Vagina (tissue), 2 donors: ENCODE measurements around the gene MYPOP. TPM values are rescaled to one million over a fixed set of nuclear protein-coding genes. Genes with fewer than 3 reads are reported as not detected.

Experiments
- DNase-seq, 2 donors: peaks; one replicate each; pipeline ENCODE4 v3.0.0-alpha.2; 2017; ENCODE audit errors: extremely low spot score in 2 of 2
- H3K27ac ChIP-seq: fragments of 200-600 bp; sonication (generic); one replicate; pipeline ENCODE4 v1.5.1; 2019
- H3K27me3 ChIP-seq: fragments of 200-600 bp; sonication (generic); one replicate; pipeline ENCODE4 v1.5.1; 2019
- H3K36me3 ChIP-seq, 2 donors: fragments of 200-600 bp; sonication (generic); one replicate each; pipeline ENCODE4 v1.5.1; 2017 to 2019
- H3K4me1 ChIP-seq: fragments of 200-600 bp; sonication (generic); one replicate; pipeline ENCODE4 v1.5.1; 2019
- H3K4me3 ChIP-seq, 2 donors: fragments of 200-600 bp; sonication (generic); 1 replicate in 1 of 2; 2 replicates in 1 of 2; pipeline ENCODE4 v1.5.1; 2016 to 2019
- H3K9me3 ChIP-seq: fragments of 200-600 bp; sonication (generic); one replicate; pipeline ENCODE4 v1.5.1; 2019
- POLR2A ChIP-seq, 2 donors: fragments of 450-650 bp; IDR thresholded peaks; one replicate each; pipeline ENCODE4 v1.6.1; 2017; ENCODE audit warnings: antibody characterized with exemption in 2 of 2, mild to moderate bottlenecking in 2 of 2, moderate library complexity in 2 of 2
- POLR2AphosphoS5 ChIP-seq, 2 donors: sonication (generic); formaldehyde crosslinking; IDR thresholded peaks; one replicate each; pipeline ENCODE4 v1.9.0; 2017; ENCODE audit warnings: antibody characterized with exemption in 2 of 2, mild to moderate bottlenecking in 2 of 2, low read depth in 1 of 2; ENCODE audit not compliant: insufficient read depth in 1 of 2
- intact Hi-C: fragments of 100-400 bp; cut with DNase I; formaldehyde crosslinking; loops from one replicate; pipeline ENCODE4 v1.15.1; 2023
- total RNA-seq: library from RNA; depleted of rRNA; stranded (reverse); fragments of >200 nt; gene quantifications from one replicate; pipeline ENCODE4 v1.2.3, GENCODE V29; 2016
- TF ChIP-seq, protein P1 (sequence below), 3 experiments: fragments of 450-650 bp in 2 of 3; fragments of 200-600 bp in 1 of 3; sonication (generic) in 1 of 3; IDR thresholded peaks; one replicate each; pipeline ENCODE4 v1.5.1; 2017 to 2019; ENCODE audit warnings: antibody characterized with exemption in 3 of 3, mild to moderate bottlenecking in 2 of 3, moderate library complexity in 2 of 3

The MYPOP gene
- total RNA-seq, 1 donor from 2014 or later = 13.8 TPM

DNA sequence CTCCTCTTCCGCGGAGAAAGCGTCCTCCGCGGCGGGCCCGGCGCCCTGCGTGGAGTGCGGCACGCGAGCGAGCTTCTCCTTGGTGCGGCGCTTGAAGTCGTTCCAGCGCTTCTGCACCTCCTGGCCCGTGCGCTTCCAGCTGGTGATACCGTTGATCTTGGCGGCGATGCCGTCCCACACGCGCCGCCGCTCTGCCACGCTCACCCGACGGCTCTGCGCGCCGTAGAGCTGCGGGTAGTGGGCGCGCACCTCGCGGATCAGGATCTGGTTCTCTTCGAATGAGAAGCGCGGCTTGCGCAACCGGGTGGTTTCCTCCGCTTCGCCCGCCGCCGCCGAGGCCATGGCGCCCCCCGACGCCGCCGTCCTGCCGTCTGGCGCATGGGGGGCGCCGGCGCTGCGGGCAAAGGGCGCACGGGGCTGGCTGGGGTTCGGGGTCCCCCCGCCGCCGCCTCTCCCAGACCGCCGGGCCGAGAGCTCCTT lies 941 bp downstream of the MYPOP start:
- Histone ChIP-seq H3K27ac (peak overlapping the region; percentile 74), H3K9me3 (no peaks in the 10 kb centered on the region), H3K4me1 (peaks cover 24% of the 10 kb centered on the region), H3K4me3 (peak overlapping the region; percentile 84 to 89), H3K36me3 (peaks cover 0 to 31% of the 10 kb centered on the region in 2 donors), H3K27me3 (no peaks in the 10 kb centered on the region)
- intact Hi-C loops = no loop called here
- no peak for DNase-seq
- TF ChIP-seq, protein P1, sequence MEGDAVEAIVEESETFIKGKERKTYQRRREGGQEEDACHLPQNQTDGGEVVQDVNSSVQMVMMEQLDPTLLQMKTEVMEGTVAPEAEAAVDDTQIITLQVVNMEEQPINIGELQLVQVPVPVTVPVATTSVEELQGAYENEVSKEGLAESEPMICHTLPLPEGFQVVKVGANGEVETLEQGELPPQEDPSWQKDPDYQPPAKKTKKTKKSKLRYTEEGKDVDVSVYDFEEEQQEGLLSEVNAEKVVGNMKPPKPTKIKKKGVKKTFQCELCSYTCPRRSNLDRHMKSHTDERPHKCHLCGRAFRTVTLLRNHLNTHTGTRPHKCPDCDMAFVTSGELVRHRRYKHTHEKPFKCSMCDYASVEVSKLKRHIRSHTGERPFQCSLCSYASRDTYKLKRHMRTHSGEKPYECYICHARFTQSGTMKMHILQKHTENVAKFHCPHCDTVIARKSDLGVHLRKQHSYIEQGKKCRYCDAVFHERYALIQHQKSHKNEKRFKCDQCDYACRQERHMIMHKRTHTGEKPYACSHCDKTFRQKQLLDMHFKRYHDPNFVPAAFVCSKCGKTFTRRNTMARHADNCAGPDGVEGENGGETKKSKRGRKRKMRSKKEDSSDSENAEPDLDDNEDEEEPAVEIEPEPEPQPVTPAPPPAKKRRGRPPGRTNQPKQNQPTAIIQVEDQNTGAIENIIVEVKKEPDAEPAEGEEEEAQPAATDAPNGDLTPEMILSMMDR (IDR thresholded peaks at IDR 0.05) = no peak
- TF ChIP-seq POLR2A (IDR thresholded peaks at IDR 0.05) = no peak
- no peak for TF ChIP-seq POLR2AphosphoS5 (IDR thresholded peaks at IDR 0.05; ENCODE audit: insufficient read depth in 1 of 2, low read depth in 1 of 2)

DNA sequence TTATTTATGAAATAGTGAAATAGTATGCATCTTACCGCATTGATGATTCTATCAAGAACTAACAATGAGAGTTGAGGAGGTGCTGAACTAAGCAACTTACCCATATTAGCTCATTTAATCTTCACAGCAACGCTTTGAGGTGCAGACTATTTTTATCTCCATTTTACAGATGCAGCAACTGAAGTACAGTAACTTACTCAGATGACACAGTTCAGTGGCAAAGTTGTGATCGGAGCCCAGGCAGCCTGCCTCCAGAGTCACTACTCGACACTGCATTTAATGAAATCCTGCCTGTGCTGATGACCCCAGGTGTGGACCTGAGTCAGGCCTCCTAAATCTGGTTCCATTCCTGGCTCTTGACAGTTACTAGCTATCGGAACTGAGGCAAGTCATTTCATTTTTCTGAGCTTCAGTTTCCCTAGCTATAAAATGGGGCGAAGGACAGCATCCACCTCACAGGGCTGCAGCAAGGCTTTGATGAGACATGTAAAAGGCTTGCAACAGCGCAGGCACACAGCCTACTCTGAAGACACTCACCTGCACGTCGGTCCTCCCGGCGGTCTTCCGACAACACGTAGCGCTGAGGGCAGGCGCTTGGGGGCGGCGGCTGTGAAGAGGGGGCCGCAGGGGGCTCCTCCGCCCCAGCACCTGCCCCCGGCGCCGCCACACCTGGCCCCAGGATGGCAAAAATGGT lies 1.5 kb downstream of the MYPOP start:
- H3K27ac ChIP-seq = peak overlapping the region; percentile 74
- H3K27me3 ChIP-seq = no peaks in the 10 kb centered on the region
- H3K4me3 ChIP-seq = peak overlapping the region; percentile 84 to 89
- intact Hi-C loops = no loop called here
- no peak for DNase-seq
- no peak for TF ChIP-seq POLR2AphosphoS5 (IDR thresholded peaks at IDR 0.05; ENCODE audit: insufficient read depth in 1 of 2, low read depth in 1 of 2)
- TF ChIP-seq POLR2A (IDR thresholded peaks at IDR 0.05) = no peak
- TF ChIP-seq, protein P1 (IDR thresholded peaks at IDR 0.05) = no peak
- H3K4me1 ChIP-seq = peaks cover 24% of the 10 kb centered on the region
- H3K36me3 ChIP-seq = peaks cover 0 to 34% of the 10 kb centered on the region in 2 donors
- no peaks in the 10 kb centered on the region for H3K9me3 ChIP-seq

DNA sequence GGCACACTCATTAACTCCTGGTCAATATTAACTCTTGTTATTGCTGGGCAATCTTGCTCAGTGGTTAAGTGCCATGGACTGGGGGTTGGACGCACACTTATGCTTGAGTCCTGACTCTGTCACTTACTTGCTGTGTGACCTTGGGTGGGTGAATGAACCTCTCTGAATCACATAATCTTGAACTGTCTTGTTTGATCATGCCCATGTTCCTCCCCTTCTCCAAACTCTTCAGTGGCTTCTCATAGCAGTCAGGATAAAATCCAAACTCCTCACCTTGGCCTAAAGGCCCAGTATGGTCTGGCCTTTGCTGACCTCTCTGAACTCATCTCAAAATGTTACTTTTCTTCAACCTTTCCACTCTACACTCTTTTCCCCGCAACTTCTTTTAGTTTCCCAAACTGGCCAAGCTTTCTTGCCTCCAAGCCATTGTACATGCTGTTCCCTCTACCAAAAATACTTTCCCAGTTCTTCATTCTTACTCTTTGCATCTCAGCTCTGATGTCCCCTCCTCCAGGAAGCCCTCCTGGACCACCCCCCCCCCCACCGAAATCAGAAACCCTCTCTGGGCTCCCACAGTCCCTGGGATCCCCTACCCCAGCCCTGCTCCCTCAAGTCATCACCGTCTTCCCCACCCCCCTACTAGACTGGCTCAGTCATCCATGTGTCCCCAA lies 2.4 kb downstream of the MYPOP start:
- TF ChIP-seq POLR2A (IDR thresholded peaks at IDR 0.05) (no peak), POLR2AphosphoS5 (IDR thresholded peaks at IDR 0.05; ENCODE audit: insufficient read depth in 1 of 2, low read depth in 1 of 2) (no peak)
- TF ChIP-seq, protein P1 (IDR thresholded peaks at IDR 0.05) = no peak
- peaks cover 24% of the 10 kb centered on the region for H3K4me1 ChIP-seq
- no peak overlapping the region for H3K27ac ChIP-seq
- no peak for DNase-seq
- H3K36me3 ChIP-seq = peaks cover 0 to 43% of the 10 kb centered on the region in 2 donors
- no peak overlapping the region for H3K4me3 ChIP-seq
- intact Hi-C loops = no loop called here
- no peaks in the 10 kb centered on the region for H3K27me3 ChIP-seq
- no peaks in the 10 kb centered on the region for H3K9me3 ChIP-seq

DNA sequence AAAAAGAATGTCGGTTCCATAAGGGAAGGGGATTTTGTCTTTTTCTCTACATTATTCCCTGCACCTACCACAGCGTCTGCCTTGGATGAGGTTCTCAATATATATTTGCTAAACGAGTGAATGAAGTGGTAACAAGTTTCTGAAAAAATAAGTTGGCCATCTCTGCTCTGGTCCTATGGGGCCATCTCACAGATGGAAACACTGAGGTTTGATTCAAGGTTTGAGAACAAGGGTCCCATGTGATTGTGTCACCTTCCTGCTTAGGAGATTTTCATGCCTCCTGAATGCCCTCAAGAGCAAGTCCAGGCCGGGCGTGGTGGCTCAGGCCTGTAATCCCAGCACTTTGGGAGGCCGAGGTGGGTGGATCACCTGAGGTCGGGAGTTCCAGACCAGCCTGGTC lies 3.2 kb downstream of the MYPOP start:
- H3K4me1 ChIP-seq = peaks cover 24% of the 10 kb centered on the region
- intact Hi-C loops = no loop called here
- TF ChIP-seq, protein P1 (IDR thresholded peaks at IDR 0.05) = no peak
- no peak for TF ChIP-seq POLR2AphosphoS5 (IDR thresholded peaks at IDR 0.05; ENCODE audit: insufficient read depth in 1 of 2, low read depth in 1 of 2)
- TF ChIP-seq POLR2A (IDR thresholded peaks at IDR 0.05) = no peak
- no peak for DNase-seq
- no peaks in the 10 kb centered on the region for H3K27me3 ChIP-seq
- H3K9me3 ChIP-seq = no peaks in the 10 kb centered on the region
- H3K36me3 ChIP-seq = peaks cover 0 to 46% of the 10 kb centered on the region in 2 donors
- no peak overlapping the region for H3K27ac ChIP-seq
- no peak overlapping the region for H3K4me3 ChIP-seq
